Mesenteric fat pad (tissue), 1 donor: Measurements from ENCODE around the gene TSPAN9. TPM values are rescaled to one million over a fixed set of nuclear protein-coding genes. Genes with fewer than 3 reads are reported as not detected.
A peak's percentile ranks its signal among the peaks of the same experiment; 100 is the strongest.

Source experiments
- DNase-seq: peaks from one replicate; pipeline ENCODE4 v3.0.0-alpha.2; 2020; ENCODE audit warnings: low spot score
- total RNA-seq: library from RNA; stranded (reverse); fragmentation: NEBNext Ultra II Directional; extraction: Animal tissue kit (Norgen Biotek cat#: 25700); gene quantifications from one replicate; pipeline ENCODE4 v1.2.1, GENCODE V29; 2021
- donor health status: DM: yes; HTN: yes; CAD: no.

TSPAN9 gene
- total RNA-seq, 1 donor from 2014 or later = 36.9 TPM

DNA sequence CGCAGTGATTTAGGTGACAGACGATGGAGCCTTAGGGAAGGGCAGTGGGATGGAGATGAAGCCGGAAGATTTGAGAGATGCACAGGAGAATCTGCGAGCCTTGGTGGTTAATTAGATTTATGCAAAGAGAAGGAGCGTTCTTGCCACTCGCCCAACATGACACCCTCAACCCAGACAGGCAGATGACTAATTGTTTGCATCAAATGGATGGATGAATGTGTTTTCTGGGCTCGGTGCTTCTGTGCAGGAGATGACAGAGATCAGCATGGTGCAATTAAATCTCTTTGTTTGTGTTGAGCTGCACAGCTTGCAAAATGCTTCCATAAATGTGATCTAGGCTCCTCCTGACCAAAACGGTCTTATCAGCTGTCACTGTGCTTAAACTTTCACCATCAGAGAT is 211.5 kb downstream of the TSPAN9 start:
- no peak for DNase-seq

DNA sequence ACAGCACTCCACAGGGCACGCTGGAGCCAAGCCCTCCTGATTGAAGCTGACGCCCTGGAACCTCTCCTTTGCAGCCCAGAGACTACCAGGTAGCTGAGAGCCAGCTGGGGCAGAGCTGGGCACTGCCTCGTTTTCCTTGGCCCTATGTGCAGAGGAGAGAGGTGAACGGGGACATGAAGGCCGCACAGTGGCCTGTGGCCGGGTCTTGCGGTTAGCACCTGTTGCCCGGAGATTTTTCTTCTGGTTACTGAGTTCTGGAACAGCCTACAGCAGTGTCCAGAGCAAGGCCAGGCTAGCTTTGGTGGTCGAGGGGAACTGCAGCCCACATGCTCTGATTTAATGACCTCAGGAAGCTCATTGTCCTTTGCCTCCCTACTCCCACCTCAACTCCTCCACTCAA is 212.5 kb downstream of the TSPAN9 start:
- no peak for DNase-seq

- DNase-seq = no peak
These were observed 214.8 kb downstream of the TSPAN9 start for GRCh38 chr12:3291939-3292338.

GRCh38 chr12:3292677-3293412 is 215.7 kb downstream of the TSPAN9 start:
- no peak for DNase-seq

GRCh38 chr12:3293446-3294161 is 216.4 kb downstream of the TSPAN9 start:
- DNase-seq = no peak

GRCh38 chr12:3294481-3294911 is 217.3 kb downstream of the TSPAN9 start:
- DNase-seq = no peak

GRCh38 chr12:3295225-3295624 is 218.0 kb downstream of the TSPAN9 start:
- DNase-seq = no peak

DNA sequence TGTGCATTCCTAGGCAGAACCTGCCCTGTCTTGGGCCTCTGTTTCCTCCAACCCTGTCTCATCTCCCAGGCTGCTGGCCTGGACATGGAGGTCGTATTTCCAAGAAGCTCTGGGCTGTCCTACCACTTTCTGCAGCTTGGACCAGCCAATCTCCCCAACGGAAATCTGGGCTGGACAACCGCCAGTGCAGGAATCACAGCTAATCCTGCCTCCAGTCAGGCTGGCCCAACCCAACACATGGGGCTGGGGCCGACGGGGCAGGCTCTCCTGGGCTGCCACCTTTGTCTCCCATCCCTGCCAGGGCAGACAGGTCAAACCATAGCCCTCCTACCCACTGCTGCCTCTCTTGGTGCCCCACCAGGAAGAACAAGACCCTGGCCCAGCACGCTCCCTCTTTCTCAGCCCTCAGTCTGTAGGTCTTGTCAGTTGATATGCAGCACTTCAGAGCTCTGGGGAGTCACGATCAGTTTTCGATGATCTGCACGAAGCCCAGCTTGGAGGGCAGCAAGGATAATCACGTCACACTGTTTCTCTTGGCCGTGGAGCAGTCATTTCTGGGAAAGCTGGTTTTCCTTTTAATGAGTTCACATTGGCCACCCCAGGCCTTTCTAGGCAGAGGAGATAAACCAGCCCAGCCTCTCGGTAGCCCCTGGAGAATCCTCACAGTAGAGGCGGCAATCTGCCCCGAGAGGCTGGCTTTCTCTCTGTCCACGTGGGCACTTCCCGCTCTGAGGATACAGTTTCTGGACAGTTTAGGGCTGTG is 218.6 kb downstream of the TSPAN9 start:
- no peak for DNase-seq

- no peak for DNase-seq
These were observed 219.2 kb downstream of the TSPAN9 start for GRCh38 chr12:3296409-3296701.

GRCh38 chr12:3298603-3299002 is 221.4 kb downstream of the TSPAN9 start:
- DNase-seq = no peak

- DNase-seq = peak; percentile 94
These were observed 223.0 kb downstream of the TSPAN9 start for GRCh38 chr12:3299929-3300832.

DNA sequence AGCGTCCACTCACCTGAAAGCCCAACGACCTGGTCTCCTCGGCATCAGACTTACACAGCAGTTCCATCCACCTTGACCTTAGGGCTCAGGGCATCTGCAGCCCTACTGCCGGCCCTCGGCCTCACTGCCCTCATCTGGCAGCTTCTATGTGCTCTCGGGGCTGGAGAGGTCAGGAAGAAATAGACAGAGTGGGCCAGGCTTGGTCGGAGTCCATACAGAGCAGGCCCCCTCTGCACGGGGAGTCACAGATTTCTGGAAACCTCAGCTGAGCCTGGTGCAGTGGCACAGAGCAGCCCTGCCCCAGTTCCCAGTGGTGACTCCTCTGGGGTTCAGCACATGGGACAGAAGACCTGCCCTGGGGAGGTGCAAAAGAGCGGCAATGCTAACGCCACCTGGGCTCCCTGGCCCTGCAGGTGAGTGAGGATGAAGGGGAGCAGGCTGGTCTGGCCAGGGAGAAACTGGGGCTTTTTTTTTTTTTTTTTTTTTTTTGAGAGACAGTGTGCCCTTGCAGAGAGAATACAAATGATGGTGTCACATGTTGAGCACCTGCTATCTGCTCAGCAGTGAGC is 223.7 kb downstream of the TSPAN9 start:
- no peak for DNase-seq

DNA sequence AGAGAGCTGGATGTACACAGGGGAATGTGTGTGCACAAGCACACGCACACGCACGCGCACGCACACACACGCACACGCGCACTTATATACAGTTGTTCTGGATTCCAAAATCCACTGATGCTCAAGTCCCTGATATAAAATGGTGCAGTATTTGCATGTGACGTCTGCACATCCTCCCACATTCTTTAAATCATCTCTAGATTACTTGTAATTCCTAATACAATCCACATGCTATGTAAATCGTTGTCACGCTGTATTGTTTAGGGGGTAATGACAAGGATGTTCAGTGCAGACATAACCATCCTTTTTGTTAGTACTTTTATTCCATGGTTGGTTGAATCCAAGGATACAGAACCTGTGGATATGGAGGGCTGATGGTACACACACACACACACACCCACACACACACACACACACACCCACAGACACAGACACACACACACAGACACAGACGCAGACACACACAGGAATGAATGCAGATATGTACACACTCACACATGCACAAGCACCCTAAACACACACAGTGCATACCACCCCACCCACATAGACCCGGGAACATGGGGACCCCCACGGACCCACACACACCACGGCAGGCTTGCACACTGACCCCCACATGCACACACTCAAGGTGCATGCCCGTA is 225.3 kb downstream of the TSPAN9 start:
- DNase-seq = no peak

DNA sequence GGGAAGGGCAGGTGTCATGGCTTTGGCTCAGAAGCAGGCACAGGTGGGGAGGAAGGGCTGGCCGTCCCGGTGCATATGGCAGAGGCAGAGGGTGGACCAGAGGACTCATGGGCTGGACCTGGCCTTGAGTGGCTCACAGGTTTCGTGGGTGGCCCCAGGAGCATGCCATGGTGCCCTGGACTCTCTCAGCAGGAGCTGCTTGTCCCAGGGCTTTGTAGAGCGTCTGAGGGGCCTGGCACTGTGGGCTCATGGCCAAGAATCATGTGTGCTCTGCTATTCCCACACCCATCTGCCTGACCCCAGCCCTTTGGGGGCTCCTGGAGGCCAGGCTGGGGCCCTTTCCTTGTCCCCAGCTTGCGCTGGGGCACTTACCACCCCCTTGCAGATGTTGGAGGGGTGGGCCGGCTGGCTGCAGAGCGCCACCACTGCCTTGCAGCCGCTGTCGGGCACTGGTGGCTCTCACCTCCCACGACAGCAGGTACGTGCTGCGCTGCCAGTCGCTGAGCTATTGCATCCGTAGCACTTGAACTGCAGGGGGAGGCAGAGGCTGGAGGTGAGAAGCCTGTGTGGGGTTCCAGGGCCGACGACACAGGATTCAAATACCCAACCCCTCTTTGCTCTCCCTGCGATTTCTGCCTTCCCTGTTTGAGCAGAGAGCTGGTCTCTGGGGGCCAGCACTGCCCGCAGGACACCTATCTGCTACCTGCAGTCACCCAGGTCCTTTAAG is 226.4 kb downstream of the TSPAN9 start:
- no peak for DNase-seq

DNA sequence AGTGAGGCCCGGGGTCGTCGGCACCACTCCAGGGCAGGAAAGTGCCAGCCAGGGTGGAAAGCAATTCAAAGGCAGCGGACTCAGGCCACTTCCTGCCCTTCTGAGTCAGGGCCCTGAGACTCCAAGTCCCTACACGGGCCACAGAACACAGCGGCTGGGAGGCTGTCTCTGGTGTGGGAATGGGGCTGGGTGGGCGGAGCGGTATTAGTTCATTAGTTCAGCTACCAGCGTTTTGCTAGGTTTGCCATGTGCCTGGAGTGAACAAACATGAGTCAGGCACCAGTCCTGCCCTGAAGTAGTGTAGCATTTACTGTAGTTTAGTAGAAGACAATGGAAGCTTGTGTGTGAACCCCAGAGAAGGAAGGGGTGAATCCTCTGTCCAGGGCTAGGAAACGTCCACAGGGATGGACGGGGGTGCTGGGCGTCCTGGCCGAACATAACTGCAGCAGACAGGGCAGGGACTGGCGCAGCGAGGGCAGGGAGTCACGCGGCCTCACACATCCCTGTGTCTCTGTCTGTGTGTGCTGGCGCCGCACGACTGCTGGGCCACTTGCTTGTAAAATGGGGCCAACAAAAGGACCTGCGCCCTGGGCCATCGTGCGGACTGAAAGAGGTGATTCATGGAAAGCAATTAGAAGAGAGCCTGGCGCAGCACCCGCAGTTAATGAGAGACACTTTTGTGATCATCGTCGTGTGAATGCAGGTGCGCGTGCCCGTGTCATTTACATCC is 227.4 kb downstream of the TSPAN9 start:
- DNase-seq = no peak

- no peak for DNase-seq
These were observed 228.3 kb downstream of the TSPAN9 start for GRCh38 chr12:3305464-3305863.

DNA sequence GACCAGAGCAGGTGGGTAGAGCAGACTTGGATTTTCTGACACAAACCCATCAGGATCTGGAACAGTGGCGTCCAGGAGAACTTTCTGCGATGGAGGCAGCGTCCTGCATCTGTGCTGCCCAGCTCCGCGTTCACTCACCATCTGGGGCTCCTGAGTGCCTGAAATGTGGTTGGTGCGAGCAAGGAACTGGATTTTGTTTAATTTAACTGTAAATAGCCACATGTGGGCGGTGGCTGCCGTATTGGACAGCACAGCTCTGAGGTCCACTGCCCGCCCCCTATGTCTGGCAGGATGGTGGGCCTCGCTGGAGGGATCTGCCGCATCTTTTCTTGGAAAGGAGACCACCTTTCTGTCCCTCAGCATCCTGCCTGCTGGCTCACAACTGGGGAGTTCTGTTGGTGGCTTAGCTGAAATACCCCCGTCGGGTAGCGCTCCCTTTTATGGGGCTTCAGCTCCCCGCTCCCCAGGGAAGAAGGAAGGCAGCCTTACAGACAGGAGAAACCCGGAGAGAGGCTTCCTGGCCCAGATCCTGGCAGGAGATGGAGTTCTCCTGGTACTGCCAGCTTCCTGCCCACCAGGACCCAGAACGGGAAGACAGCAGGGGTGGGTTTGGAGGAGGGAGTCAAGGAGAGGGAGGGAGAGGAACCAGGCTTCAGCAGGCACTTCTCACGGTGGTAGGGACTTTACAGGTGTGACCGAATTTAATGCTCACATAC is 228.9 kb downstream of the TSPAN9 start:
- no peak for DNase-seq

DNA sequence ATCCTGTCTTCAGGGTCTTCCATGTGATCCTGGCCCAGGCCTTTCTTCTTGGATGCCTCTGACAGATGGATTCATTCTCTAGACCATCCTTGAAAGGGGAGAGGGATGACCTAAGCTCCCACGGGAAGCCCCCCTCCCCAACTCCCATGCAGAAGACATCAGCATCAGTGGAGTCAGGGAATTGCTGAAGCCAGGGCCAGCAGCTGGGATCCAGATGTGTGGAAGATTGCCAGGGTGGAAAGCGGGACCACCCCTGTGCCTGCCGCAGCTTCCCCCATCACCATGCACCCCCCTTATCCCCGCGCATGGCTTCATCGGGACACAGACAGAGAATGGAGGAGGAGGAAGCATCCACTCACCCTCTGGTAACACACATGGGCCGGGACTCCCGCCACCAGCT is 230.2 kb downstream of the TSPAN9 start:
- no peak for DNase-seq
